CD4-positive, alpha-beta T cell treated with Interleukin-10 for 1 hour (primary cell): ENCODE measurements around the gene OVOL2.

Source experiments
- DNase-seq: peaks from one replicate; pipeline ENCODE4 v3.0.0-alpha.2; 2020

Gene OVOL2

DNA sequence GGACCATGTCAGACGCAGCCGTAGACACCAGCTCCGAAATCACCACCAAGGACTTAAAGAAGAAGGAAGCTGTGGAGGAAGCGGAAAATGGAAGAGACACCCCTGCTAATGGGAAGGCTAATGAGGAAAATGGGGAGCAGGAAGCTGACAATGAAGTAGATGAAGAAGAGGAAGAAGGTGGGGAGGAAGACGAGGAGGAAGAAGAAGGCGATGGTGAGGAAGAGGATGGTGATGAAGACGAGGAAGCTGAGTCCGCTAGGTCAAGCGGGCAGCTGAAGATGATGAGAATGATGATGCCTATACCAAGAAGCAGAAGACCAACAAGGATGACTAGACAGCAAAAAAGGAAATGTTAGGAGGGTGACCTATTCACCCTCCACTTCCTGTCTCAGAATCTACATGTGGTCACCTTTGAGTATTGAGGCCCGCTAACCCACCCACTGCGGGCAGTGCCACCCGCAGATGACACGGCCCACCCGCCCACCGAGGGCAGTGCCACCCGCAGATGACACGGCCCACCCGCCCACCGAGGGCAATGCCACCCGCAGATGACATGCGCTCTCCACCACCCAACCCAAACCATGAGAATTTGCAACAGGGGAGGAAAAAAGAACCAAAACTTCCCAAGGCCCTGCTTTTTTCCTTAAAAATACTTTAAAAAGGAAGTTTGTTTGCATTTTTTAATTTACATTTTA is 45.6 kb downstream of the OVOL2 start:
- no peak for DNase-seq

DNA sequence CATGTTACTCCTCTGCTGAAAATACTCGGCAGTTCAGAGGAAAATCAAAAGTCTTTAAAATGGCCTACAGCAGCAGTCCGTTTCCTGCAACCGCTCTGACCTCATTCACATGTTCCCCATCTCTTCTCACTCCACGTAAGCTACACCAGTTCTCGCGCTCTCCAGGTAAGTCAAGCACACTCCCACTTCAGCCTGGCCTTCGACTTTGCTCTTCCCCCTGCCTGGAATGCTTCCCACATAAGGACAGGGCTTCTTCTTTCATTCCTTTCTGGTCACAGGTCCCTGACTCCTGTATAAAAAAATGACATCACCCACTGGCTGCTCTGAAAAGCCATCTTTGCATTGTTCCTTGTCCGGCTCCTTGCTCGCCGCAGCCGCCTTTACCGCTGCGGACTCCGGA is 46.2 kb downstream of the OVOL2 start:
- DNase-seq = no peak

DNA sequence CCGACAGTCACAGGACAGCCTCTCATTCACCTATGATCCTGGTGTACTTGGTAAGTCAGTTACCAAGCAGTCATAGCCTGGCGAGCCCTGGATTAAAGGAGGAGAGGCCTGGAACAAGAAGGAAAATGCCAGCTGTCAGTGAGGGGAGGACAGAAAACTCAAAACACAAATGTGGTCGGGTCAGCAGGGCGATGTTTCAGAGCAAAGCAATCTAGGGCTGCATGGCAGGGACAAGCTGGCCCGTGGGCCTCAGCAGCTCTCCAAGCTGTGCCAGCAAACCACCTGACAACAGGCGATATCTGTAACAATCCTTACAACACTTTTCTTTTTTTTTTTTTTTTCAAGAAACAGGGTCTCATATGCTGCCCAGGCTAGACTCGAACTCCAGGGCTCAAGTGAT is 48.6 kb downstream of the OVOL2 start:
- DNase-seq = no peak

DNA sequence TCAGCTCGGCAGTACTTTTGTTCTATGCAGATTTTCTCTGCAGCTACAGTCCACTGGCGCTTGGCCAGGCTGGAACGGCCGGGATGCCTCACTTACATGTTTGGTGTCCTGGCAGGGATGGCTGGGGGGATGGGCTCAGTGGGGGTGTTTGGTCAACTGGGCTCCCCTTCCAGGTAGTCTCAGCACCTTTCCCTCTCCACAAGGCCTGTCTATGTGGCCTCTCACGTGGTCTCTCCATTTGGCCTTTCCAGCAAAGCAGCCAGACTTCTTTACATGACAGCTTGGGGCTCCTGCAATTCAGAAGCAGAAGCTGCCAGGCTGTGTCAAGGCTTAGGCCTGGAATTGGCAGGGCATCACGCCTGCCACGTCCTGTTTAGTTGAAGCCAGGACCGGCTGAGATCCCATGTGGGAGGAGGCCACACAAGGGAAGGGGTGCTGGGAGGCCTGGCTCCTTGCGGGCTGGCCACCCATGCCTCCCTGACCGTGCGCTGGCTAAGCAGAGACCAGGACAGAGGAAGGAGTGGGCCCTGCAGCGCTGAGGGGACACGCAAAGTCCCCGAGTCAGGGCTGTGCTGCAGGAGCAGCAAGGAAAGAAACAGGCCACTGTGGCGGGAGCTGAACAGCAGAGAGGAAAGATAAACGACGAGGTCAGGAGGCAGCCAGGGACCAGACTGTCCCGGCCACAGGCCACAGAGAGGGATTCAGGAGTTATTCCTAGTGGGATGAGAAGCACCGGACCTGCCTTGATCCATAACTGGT is 50.0 kb downstream of the OVOL2 start:
- no peak for DNase-seq

DNA sequence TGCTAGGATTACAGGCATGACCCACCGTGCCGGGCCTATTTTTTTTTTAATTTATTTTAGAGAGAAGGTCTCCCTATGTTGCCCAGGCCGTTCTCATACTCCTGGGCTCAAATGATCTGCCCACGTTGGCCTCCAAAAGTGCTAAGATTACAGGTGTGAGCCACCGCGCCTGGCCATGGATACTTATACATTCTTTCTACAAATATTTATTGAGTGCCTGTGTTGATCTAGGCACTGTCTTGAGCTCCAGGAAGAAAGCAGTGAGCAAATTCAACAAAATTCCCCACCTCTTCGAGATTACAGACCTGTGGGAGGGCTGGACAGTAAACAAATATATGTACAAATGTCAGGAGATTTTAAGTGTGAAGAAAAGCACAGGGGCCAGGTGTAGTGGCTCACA is 51.0 kb downstream of the OVOL2 start:
- no peak for DNase-seq

DNA sequence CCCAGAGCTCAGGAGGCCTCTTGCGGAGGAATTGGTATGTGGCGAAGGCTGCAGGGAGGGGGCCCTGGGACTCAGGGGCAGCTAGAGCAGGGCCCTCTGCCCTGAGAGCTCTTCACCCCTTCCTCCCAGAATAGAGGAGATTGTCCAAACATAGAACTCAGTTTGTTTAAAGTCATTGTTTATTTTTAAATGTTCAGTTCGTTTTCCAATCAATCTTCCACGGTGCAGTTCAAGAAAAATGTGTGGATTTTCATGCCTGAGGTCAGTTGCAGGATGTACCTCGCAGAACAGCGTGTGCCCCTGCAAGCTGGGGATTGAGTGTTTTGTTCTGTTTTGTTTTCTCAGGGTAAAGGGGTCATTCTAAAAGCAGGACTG is 51.7 kb downstream of the OVOL2 start:
- no peak for DNase-seq

DNA sequence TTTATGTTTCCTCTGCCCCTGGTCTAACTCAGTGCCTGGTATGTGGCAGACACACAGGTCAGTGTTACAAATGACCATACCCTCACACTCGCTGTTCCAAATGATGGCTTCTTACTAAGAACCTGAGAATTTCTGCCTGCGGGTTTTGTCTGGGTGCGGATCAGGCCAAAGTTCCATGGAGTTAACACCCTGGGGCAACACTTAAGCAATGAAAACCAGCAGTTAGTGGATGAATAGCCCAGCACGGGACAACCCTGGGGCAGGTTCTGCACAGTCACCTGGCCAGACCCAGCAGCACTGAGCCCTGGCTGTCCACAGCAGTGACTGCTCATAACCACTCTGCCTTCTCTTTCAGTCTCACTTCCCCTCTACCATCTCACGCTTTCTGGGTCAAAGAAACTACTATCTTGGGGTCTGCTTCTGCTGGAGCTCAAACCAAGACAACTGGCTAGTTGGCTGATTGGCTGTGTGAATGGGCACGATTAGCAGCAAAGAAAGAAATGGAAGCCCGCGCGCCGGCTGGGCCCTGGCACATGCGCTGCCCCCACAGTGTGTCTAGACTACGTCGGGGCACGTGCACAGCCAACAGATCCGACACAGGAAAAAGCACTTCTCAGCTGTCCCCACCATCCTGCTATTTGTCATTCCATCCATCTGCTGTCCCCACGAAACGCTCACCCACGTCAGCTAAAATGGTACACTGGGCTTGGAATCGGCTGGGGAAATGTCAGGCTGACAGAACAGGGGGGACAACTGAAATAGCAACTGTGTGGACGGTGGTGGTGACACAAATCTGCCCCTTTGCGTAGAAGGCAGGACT is 52.3 kb downstream of the OVOL2 start:
- DNase-seq = no peak

DNA sequence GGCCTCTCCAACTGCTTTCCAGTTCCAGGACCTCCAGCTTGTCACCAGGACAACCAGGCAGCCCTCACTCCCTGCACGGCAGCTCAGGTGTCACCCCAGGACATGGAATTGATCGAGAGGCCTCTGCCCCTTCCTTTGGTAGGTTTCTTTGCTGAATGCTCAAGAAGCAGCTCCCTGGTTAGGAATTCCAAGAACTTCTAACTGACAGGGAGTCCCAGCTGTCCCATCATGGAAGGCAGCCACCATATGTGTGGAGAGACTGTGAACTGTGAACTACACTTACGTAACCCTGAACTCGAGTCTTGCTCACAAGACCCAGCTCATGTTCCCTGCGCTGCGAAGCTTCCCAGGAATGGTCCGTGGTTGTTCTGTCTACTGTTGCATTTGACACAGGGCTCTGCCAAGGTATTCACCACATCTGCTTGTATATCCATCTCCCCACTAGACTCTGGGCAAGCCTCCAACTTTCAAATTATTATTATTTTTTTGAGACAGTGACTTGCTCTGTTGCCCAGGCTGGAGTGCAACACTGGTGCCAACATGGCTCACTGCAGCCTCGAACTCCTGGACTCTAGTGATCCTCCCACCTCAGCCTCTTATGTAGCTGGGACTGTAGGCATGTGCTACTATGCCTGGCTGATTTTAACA is 53.2 kb downstream of the OVOL2 start:
- DNase-seq = no peak

DNA sequence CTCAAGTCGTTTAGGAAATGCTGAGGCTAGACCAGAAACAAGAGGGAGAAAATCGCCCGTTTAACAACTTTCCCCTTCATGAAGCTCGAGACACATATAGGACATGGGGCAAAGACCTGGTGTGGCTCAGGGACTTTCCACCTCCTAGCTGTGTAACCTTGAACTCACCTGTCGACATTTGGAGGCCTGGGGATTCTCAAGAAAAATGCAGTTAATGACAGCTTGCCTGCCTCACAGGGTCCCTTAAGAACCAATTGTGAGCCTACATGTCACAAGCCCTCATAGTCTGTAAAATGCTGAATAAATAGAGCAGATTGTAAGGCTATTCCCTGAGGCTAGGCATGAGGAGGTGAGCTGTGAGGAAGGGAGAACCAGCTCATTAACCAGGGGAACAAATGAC is 53.8 kb downstream of the OVOL2 start:
- no peak for DNase-seq

DNA sequence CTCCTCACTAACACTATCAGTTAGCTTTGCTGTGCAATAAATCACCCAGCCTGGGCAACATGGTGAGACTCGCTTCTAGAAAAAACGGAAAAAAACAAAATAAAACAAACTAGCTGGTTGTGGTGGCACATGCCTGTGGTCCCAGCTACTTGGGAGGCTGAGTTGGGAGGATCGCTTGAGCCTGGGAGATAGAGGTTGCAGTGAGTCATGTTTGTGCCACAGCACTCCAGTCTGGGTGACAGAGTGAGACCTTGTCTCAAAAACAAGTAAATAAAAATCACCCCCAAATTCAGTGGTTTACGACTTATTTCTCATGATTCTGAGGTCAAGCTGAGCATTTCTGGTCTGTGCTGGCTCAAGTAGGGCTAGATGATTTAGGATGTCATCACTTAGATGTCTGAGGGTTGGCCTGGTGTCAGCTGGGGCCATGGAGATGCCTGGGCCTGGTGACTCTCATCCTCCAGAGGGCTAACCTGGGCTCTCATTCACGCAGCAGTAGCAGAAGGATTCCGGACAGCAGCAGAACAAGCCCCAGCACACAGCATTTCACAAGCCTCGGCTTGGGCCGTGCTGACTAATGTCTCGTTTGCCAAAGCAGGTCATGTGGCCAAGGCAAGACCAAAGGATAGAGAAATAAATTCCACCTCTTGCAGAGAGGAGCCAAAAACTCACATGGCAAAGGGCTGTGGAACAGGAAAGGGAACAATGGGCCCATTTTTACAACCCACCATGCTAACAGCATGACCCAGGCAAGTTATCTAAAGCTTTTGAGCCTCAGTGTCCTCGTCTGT is 56.4 kb downstream of the OVOL2 start:
- DNase-seq = no peak

DNA sequence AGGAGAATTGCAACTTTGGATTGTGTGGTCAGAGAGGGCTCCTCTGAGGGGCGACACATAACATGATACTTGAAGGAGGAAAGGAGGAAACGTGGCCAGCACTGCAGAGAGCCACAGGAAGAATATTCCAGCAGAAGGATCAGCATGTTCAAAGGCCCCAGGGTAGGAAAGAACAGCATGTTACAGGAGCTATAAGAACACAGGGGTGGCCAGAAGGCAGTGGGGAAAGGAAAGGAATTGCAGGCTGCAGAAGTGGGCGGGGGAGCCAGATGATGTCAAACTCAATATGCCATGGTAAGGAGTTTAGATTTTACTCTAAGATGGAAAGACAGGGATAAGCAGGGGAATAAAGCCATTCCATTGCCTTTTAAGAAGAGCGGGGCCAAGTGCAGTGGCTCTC is 58.1 kb downstream of the OVOL2 start:
- DNase-seq = no peak

DNA sequence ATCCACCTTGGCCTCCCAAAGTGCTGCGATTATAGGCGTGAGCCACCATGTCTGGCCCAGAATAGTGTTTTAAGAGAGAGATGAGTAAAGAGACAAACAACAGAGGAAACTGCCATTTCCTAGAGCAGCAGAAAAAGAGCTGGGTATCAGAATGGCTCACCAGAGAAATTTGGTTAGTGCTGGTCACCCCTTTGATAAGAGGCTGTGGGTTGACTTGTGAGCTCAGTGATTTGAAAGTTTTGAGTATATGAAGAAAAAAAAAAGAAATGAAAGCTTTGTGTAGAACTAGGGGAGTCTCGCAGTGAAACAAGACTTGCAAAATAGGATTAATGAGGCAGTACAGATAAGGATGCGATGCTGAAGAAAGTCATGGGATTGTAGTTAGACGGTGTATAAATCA is 59.3 kb downstream of the OVOL2 start:
- DNase-seq = no peak

DNA sequence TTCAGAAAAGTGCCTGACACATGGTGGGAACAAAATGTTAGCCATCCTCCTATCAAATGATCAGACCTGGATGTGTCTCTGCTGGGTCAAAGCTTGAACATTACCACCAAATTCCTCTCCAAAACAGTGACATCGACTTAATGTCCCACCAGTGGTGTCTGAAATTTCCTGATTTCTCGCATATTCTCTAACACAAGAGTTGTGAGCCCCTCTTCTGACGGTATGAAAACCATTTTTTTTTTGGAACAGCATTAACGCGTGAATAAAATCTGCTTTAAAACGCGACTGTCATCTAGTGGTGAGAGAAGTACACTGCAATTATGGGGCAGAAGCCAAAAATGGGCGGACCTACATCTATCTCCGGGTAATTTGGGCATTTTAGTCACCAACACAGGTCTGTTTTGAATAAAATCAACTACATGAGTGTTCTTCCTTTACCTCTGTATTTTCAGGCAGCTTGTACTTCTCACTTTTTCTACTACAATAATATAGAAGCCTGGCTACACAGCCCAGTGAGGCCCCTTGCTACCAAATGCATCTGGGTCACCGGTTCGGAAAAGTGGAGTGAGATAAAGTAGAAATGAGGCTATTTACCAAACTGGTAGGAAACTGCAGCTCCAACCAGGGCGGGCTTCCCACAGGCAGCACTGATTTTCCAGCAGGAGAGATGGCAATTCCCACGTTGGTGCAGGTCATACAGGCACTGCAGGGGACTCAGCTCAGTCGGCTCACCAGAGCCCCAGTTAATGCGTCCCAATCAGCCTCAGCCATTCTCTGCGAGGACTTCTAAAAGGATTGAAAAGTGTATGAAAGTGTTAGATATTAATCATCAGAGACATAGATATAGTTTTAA is 61.5 kb downstream of the OVOL2 start:
- peak; percentile 76 for DNase-seq

DNA sequence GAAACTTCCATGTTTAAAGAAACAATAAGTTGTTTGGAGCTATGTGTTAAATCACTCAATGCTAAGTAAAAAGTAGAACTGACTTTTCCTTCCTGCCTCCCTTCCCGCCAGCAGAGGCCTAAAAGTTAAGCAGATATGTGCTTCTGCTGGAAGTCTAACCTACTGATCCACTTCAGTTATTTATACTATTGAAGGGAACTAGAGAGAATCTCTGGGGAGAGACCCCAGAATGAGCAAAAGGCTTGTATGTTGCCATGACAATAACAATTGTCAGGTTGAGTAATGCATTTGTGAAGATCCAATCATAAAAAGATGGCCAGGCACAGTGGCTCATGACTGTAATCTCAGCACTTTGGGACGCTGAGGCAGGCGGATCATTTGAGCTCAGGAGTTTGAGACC is 64.2 kb downstream of the OVOL2 start:
- no peak for DNase-seq

DNA sequence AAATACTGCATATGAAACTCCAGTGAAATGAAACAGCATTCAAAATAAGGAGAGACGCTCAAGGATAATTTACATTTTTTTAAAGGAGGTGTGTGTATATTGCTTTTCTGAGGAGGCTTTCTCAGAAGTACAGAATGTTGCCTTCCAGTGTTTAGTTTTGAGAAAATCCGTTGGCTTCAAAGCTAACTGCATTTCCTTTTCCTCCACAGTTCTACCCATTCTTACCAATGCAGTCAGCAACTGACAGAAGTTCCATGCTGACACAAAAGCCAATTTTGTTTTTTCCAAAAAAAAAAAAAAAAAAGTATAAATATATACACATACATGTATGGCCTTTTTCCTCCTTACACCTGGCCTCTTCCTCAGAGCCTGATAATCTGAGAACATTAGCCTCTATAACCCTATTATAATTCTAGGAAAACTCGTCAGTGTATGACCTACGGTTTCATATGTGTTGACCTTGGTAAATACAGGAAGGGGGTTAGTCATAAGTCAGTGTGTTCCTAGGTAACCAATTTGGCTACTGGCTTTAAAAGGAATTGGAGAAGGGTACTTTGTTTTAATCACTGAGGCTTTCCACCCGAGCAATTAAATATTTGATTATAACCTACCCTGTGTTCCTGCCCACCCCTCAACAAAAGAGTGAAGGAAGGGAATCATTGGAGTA is 64.7 kb downstream of the OVOL2 start:
- no peak for DNase-seq

DNA sequence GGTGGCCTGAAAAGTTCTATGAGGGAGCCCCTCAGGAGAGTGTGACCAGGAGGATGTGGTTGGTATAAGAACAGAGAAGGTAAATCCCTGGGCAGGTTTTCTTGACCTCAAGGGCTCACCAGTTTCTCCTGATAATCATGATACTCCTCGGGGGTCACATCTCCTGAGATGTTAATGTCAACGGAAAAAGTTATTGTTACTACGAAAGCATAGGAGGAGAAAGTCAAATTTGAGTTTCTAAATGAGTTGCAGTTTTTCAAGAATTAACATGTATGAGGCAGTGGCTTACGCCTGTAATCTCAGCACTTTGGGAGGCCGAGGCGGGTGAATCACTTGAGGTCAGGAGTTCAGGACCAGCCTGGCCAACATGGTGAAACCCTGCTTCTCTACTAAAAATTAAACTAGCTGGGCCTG is 65.5 kb downstream of the OVOL2 start:
- DNase-seq = no peak

DNA sequence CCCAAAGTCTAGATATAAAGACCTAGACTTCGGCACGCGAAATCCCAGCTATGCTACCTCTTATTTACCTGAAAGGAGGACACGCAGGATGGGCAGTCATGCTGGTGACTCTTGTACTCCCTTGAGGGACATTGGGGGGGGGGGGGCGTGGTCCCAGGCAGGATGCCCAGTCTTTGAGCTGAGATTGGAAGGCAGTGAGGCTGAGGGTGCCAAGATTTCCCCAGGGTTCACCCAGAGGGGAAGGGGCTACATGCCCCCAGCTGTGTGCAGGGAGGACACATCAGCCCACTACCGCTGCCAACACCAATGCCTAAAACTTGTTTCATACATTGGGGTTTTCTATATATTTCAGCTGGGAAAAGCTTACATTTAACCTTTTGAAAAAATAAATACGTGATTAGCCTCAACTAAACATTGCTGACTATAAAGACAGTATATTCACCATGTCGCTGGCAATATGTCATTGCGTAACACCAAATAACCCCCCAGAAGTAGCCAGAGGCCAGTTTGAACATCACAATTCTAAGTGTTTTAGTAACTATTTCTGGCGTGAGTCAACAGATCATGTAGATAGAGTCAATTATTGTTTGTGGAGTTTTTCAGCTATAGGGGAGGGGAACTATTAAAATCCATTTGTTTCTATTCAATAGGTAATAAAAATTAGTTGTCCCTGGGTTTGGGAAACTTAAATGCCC is 67.3 kb downstream of the OVOL2 start:
- no peak for DNase-seq

DNA sequence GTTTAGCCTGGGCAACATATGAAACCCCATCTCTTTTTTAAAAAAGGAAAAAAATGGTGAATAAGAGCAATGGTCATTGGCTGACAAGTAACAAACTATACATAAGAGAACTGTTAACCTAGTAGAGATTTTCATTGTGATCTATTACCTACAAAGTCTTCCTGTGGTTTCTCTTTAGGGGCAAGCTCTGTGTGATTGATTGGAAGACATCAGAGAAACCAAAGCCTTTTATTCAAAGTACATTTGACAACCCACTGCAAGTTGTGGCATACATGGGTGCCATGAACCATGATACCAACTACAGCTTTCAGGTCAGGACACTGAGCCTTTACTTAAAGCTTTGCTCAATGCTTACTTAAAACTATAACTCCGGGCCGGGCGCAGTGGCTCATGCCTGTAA is 69.7 kb downstream of the OVOL2 start:
- DNase-seq = no peak

DNA sequence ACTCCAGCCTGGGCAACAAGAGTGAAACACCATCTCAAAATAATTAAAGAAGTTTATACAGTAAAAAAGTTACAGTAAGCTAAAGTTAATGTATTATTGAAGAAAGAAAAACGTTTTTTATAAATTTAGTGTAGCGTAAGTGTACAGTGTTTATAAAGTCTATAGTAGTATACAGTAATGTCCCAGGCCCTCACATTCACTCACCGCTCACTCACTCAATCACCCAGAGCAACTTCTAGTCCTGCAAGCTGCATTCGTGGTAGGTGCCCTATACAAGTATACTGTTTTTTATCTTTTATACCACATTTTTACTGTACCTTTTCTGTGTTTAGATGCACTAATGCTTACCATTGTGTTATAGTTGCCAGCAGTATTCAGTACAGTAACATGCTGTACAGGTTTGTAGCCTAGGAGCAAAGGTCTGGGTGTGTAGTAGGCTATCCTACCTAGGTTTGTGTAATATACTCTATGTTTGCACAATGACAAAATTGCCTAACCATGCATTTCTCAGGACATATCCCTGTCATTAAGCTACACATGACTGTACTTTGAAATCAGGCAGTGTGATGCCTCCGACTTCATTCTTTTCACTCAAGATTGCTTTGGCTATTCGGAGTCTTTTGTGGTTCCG is 72.2 kb downstream of the OVOL2 start:
- no peak for DNase-seq

DNA sequence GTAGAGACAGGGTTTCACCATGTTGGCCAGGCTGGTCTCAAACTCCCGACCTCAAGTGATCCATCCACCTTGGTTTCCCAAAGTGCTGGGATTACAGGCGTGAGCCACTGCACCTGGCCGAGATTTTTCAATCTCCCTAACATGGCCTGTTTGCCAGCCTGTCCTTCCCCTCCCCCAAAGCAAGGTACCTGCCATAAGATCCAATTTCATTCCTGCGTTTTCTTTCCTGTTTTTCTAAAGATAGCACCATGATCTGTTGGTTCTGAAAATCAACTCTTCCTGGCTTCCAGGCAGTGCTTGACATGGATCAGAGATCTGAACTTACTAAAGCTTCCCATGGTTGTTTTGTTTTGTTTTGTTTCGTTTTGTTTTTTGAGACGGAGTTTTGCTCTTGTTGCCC is 81.4 kb downstream of the OVOL2 start:
- DNase-seq = no peak
